HG03575 (cell line): ENCODE measurements around the gene GPR137.

Experiments
- ATAC-seq: cut with Tn5 transposase; IDR thresholded peaks from one replicate; pipeline ENCODE4 v1.9.1; 2021; ENCODE audit not compliant: unreplicated experiment, insufficient number of reproducible peaks, low FRiP score; ENCODE audit errors: extremely low read depth

The GPR137 gene

GRCh38 chr11:64247729-64248531 is 37.7 kb upstream of the GPR137 start:
- no peak for ATAC-seq

- ATAC-seq = no peak
These were observed 37.1 kb upstream of the GPR137 start for GRCh38 chr11:64248578-64248977.

GRCh38 chr11:64249038-64249437 is 36.6 kb upstream of the GPR137 start:
- no peak for ATAC-seq

- ATAC-seq = no peak
These were observed 35.9 kb upstream of the GPR137 start for GRCh38 chr11:64249563-64250414.

GRCh38 chr11:64250415-64251015 is 35.1 kb upstream of the GPR137 start:
- ATAC-seq = no peak

- ATAC-seq = no peak
These were observed 34.5 kb upstream of the GPR137 start, which contains the start of gene PLCB3 for GRCh38 chr11:64251016-64251752. Gene PLCB3, plus strand, starts transcription at chr11:64251530. Its CDS starts 120 bp downstream, at chr11:64251650.

GRCh38 chr11:64251753-64252002 is 34.0 kb upstream of the GPR137 start:
- no peak for ATAC-seq

- no peak for ATAC-seq
These were observed 33.4 kb upstream of the GPR137 start for GRCh38 chr11:64252003-64252872.

- no peak for ATAC-seq
These were observed 32.6 kb upstream of the GPR137 start for GRCh38 chr11:64253043-64253442.

GRCh38 chr11:64253481-64253880 is 32.2 kb upstream of the GPR137 start:
- no peak for ATAC-seq

GRCh38 chr11:64254326-64254725 is 31.3 kb upstream of the GPR137 start:
- no peak for ATAC-seq

- ATAC-seq = no peak
These were observed 30.2 kb upstream of the GPR137 start for GRCh38 chr11:64255135-64256128.

- no peak for ATAC-seq
These were observed 29.3 kb upstream of the GPR137 start for GRCh38 chr11:64256300-64256699.

- no peak for ATAC-seq
These were observed 27.3 kb upstream of the GPR137 start for GRCh38 chr11:64258356-64258755.

- ATAC-seq = no peak
These were observed 26.6 kb upstream of the GPR137 start for GRCh38 chr11:64258946-64259532.

- no peak for ATAC-seq
These were observed 26.0 kb upstream of the GPR137 start for GRCh38 chr11:64259533-64260067.
